PC-3 (cell line): ENCODE data around the gene FBXO31.

Experiments
- CTCF ChIP-seq: fragments of 300-600 bp; sonication (generic); conservative IDR thresholded peaks from 2 replicates; pipeline ENCODE4 v1.5.1; 2017; ENCODE audit warnings: antibody characterized with exemption, low read depth, mild to moderate bottlenecking, low read length
- EZH2phosphoT487 ChIP-seq: fragments of 300-600 bp; sonication (generic); IDR thresholded peaks from 2 replicates; pipeline ENCODE4 v1.6.1; 2018; ENCODE audit warnings: mild to moderate bottlenecking, antibody characterized with exemption, low read length, borderline replicate concordance

GRCh38 chr16:87316450-87316922 lies 67.1 kb downstream of the FBXO31 start:
- TF ChIP-seq CTCF (no peak), EZH2phosphoT487 (no peak)
